Osteocyte (in vitro differentiated cells): ENCODE data around the gene NDUFS5. TPM values are rescaled to one million over a fixed set of nuclear protein-coding genes. Genes with fewer than 3 reads are reported as not detected.
A peak's percentile ranks its signal among the peaks of the same experiment; 100 is the strongest.

Experiments used
- DNase-seq: peaks from one replicate; pipeline ENCODE4 v3.0.0; 2021; ENCODE audit warnings: mixed read lengths; ENCODE audit not compliant: unreplicated experiment; ENCODE audit errors: extremely low spot score
- H3K27ac Mint-ChIP-seq: one replicate; pipeline ENCODE4 v1.8.0; 2021; ENCODE audit warnings: mild to moderate bottlenecking, mixed read lengths; ENCODE audit not compliant: unreplicated experiment
- H3K27me3 Mint-ChIP-seq: one replicate; pipeline ENCODE4 v1.8.0; 2021; ENCODE audit warnings: mixed read lengths; ENCODE audit not compliant: unreplicated experiment
- H3K36me3 Mint-ChIP-seq: one replicate; pipeline ENCODE4 v1.8.0; 2021; ENCODE audit warnings: mixed read lengths; ENCODE audit not compliant: unreplicated experiment
- H3K4me1 Mint-ChIP-seq: one replicate; pipeline ENCODE4 v1.8.0; 2021; ENCODE audit warnings: mixed read lengths; ENCODE audit not compliant: unreplicated experiment
- H3K4me3 Mint-ChIP-seq: one replicate; pipeline ENCODE4 v1.8.0; 2021; ENCODE audit warnings: mild to moderate bottlenecking, moderate library complexity, mixed read lengths; ENCODE audit not compliant: unreplicated experiment
- H3K9me3 Mint-ChIP-seq: one replicate; pipeline ENCODE4 v1.8.0; 2021; ENCODE audit warnings: mixed read lengths; ENCODE audit not compliant: unreplicated experiment
- CTCF ChIP-seq: fragments of 200-600 bp; sonication (generic); IDR thresholded peaks from 2 replicates; pipeline ENCODE4 v1.5.0; 2021; ENCODE audit warnings: antibody characterized with exemption, mild to moderate bottlenecking, moderate library complexity
- total RNA-seq: library from RNA; stranded (reverse); gene quantifications from 2 replicates; pipeline ENCODE4 v1.2.1, GENCODE V29; 2021

NDUFS5 gene
- total RNA-seq, 1 donor from 2014 or later = 157 TPM

GRCh38 chr1:39043513-39043912 is 17.4 kb downstream of the NDUFS5 start:
- Mint-ChIP-seq H3K4me1 (peaks cover 16% of the 10 kb centered on the region), H3K36me3 (peaks cover 20% of the 10 kb centered on the region), H3K9me3 (no peaks in the 10 kb centered on the region), H3K27ac (no peak overlapping the region), H3K27me3 (no peaks in the 10 kb centered on the region), H3K4me3 (no peak overlapping the region)
- DNase-seq = no peak
- no peak for TF ChIP-seq CTCF

- H3K27ac Mint-ChIP-seq = no peak overlapping the region
- no peaks in the 10 kb centered on the region for H3K27me3 Mint-ChIP-seq
- DNase-seq = no peak
- H3K36me3 Mint-ChIP-seq = peaks cover 20% of the 10 kb centered on the region
- H3K9me3 Mint-ChIP-seq = no peaks in the 10 kb centered on the region
- no peak overlapping the region for H3K4me3 Mint-ChIP-seq
- TF ChIP-seq CTCF = no peak
- H3K4me1 Mint-ChIP-seq = peaks cover 16% of the 10 kb centered on the region
These were observed 18.6 kb downstream of the NDUFS5 start for GRCh38 chr1:39044762-39045161.

- Mint-ChIP-seq H3K9me3 (no peaks in the 10 kb centered on the region), H3K36me3 (peaks cover 20% of the 10 kb centered on the region), H3K27ac (no peak overlapping the region), H3K4me1 (peaks cover 16% of the 10 kb centered on the region), H3K4me3 (no peak overlapping the region), H3K27me3 (no peaks in the 10 kb centered on the region)
- no peak for DNase-seq
- TF ChIP-seq CTCF = no peak
These were observed 19.1 kb downstream of the NDUFS5 start for GRCh38 chr1:39045231-39045630.

GRCh38 chr1:39046613-39047210 is 20.6 kb downstream of the NDUFS5 start:
- no peak for TF ChIP-seq CTCF
- DNase-seq = no peak
- no peak overlapping the region for H3K4me3 Mint-ChIP-seq
- H3K36me3 Mint-ChIP-seq = peaks cover 20% of the 10 kb centered on the region
- H3K9me3 Mint-ChIP-seq = no peaks in the 10 kb centered on the region
- no peaks in the 10 kb centered on the region for H3K27me3 Mint-ChIP-seq
- H3K4me1 Mint-ChIP-seq = peaks cover 17% of the 10 kb centered on the region
- peak overlapping the region; percentile 72 for H3K27ac Mint-ChIP-seq

- Mint-ChIP-seq H3K27ac (peak overlapping the region; percentile 72), H3K4me3 (no peak overlapping the region), H3K27me3 (no peaks in the 10 kb centered on the region), H3K36me3 (peaks cover 17% of the 10 kb centered on the region), H3K9me3 (no peaks in the 10 kb centered on the region), H3K4me1 (peaks cover 17% of the 10 kb centered on the region)
- no peak for DNase-seq
- no peak for TF ChIP-seq CTCF
These were observed 21.5 kb downstream of the NDUFS5 start for GRCh38 chr1:39047374-39048229.
